ENCODE data around the gene WFDC1.

DNA sequence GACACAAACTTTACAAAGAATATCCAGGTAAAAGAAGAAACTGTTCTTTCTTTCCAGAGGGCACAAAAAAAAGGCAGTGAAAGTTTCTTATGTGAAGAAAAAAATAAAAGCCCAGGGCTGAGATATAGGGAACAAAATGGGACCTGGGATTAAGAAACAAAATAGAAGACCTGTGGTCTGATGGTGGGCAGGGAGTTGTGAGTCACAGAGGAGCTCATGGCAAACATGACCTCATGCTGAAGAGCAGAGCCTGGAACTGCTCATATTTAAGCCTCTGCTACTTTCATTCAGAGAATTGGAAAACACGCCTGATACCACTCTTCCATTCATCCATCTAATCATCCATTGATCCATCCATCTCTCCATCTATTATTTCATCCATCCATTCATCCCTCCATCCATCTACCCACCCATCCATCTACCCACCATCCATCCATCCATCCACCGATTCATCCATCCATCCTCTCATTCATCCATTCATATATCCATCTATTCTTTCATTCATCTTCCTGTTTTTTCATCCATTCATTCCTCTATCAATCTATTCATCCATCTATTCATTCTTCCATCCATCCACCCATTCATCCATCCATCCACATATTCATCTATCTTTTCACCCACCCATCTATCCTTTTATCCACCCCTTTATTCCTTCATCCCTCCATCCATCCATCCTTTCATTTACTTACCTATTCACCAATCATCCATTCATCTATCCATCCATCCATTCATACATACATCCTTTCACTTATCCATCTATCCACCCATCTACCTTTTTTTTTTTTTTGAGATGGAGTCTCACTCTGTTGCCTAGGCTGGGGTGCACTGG lies 30.0 kb downstream of the WFDC1 start:
- TF ChIP-seq EZH2 (IDR thresholded peaks at IDR 0.05; ENCODE audit: borderline replicate concordance, low read depth, low read length, severe bottlenecking) (no peak), POLR2A (IDR thresholded peaks at IDR 0.05; ENCODE audit: low read depth, low read length) (no peak), JUN (IDR thresholded peaks at IDR 0.05; ENCODE audit: borderline replicate concordance, insufficient read depth, insufficient read length, low read depth) (no peak), POLR2AphosphoS5 (IDR thresholded peaks at IDR 0.05; ENCODE audit: insufficient read depth, low read depth, low read length) (no peak), MYC (IDR thresholded peaks at IDR 0.05; ENCODE audit: low read depth, low read length) (no peak)
- TF ChIP-seq, protein P1, sequence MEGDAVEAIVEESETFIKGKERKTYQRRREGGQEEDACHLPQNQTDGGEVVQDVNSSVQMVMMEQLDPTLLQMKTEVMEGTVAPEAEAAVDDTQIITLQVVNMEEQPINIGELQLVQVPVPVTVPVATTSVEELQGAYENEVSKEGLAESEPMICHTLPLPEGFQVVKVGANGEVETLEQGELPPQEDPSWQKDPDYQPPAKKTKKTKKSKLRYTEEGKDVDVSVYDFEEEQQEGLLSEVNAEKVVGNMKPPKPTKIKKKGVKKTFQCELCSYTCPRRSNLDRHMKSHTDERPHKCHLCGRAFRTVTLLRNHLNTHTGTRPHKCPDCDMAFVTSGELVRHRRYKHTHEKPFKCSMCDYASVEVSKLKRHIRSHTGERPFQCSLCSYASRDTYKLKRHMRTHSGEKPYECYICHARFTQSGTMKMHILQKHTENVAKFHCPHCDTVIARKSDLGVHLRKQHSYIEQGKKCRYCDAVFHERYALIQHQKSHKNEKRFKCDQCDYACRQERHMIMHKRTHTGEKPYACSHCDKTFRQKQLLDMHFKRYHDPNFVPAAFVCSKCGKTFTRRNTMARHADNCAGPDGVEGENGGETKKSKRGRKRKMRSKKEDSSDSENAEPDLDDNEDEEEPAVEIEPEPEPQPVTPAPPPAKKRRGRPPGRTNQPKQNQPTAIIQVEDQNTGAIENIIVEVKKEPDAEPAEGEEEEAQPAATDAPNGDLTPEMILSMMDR (IDR thresholded peaks at IDR 0.05; ENCODE audit: extremely low read depth in 1 of 2, insufficient read depth in 1 of 2, low read depth in 1 of 2, low read length in 2 of 2) = no peak
- TF ChIP-seq, protein P2, sequence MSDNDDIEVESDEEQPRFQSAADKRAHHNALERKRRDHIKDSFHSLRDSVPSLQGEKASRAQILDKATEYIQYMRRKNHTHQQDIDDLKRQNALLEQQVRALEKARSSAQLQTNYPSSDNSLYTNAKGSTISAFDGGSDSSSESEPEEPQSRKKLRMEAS (IDR thresholded peaks at IDR 0.05; ENCODE audit: insufficient read depth, insufficient read length) = no peak
